WTC11 (cell line): ENCODE results near the gene PIK3R2. TPM values are rescaled to one million over a fixed set of nuclear protein-coding genes. Genes with fewer than 3 reads are reported as not detected.

Experiments used
- NFATC4 ChIP-seq: fragments of 250-450 bp; sonication (Bioruptor Pico); IDR thresholded peaks from 2 replicates; pipeline ENCODE4 v1.9.0; 2021; ENCODE audit warnings: mild to moderate bottlenecking
- total RNA-seq: library from RNA; stranded (reverse); gene quantifications from 3 replicates; pipeline ENCODE4 v1.2.3, GENCODE V29; 2021

PIK3R2 gene
- total RNA-seq, 1 experiment from 2014 or later = 56.9 TPM

GRCh38 chr19:18218600-18218999 is 65.6 kb downstream of the PIK3R2 start (continued):
- TF ChIP-seq NFATC4 (CRISPR knock-in tag) = no peak
- TF ChIP-seq, all 79 proteins: peak for 0

Other genes starting within 250 kb of the PIK3R2 start
- gene CCDC124, start 220.1 kb upstream of the PIK3R2 start, total RNA-seq = 152 to 159 TPM (median 156 TPM) in 3 replicates
- gene KCNN1, start 186.1 kb upstream of the PIK3R2 start, total RNA-seq = 15.3 to 18.0 TPM (median 17.2 TPM) in 3 replicates
- 9.2 to 9.9 TPM (median 9.8 TPM) in 3 replicates for gene ARRDC2, start 145.0 kb upstream of the PIK3R2 start, total RNA-seq
- not detected in 3 replicates for gene IL12RB1, start 66.2 kb upstream of the PIK3R2 start, total RNA-seq
- gene MAST3, start 55.4 kb upstream of the PIK3R2 start, total RNA-seq = 10.8 to 11.5 TPM (median 11.2 TPM) in 3 replicates
- gene IFI30, start 20.6 kb downstream of the PIK3R2 start, total RNA-seq = 20.2 to 30.3 TPM (median 26.2 TPM) in 3 replicates
- gene MPV17L2, start 40.1 kb downstream of the PIK3R2 start, total RNA-seq = 26.3 to 29.8 TPM (median 28.0 TPM) in 3 replicates
- gene RAB3A, start 50.9 kb downstream of the PIK3R2 start, total RNA-seq = 12.2 to 14.7 TPM (median 14.6 TPM) in 3 replicates
- gene PDE4C, start 73.3 kb downstream of the PIK3R2 start, total RNA-seq = 3.0 to 5.7 TPM (median 3.8 TPM) in 3 replicates
- gene IQCN, start 121.3 kb downstream of the PIK3R2 start, total RNA-seq = 0.46 to 1.0 TPM (median 0.61 TPM) in 3 replicates
- gene JUND, start 128.5 kb downstream of the PIK3R2 start, total RNA-seq = 121 to 137 TPM (median 133 TPM) in 3 replicates
- gene LSM4, start 169.9 kb downstream of the PIK3R2 start, total RNA-seq = 373 to 434 TPM (median 409 TPM) in 3 replicates
- gene PGPEP1, start 187.4 kb downstream of the PIK3R2 start, total RNA-seq = 39.2 to 68.1 TPM (median 40.8 TPM) in 3 replicates
- 18.3 to 27.3 TPM (median 19.1 TPM) in 3 replicates for gene GDF15, start 233.0 kb downstream of the PIK3R2 start, total RNA-seq
- gene LRRC25, start 244.5 kb downstream of the PIK3R2 start, total RNA-seq = 0.07 to 0.31 TPM (median 0.18 TPM) in 3 replicates